ENCODE measurements around the gene NALCN. TPM values are rescaled to one million over a fixed set of nuclear protein-coding genes. Genes with fewer than 3 reads are reported as not detected.

Gene NALCN
- total and polyA plus RNA-seq, 2 of the 8 experiments (the other 6 are each of a cell fraction or from before 2014, with no cell fraction given) = 0.26 to 0.54 TPM

GRCh38 chr13:101449790-101450748 lies 33.8 kb upstream of the NALCN start (continued):
- TF ChIP-seq MAFK (IDR thresholded peaks at IDR 0.05; ENCODE audit: low read depth, low read length) = no peak
- no peak for TF ChIP-seq RNF2 (IDR thresholded peaks at IDR 0.05; ENCODE audit: borderline replicate concordance, low read depth, low read length, missing control alignments, poor library complexity, severe bottlenecking)
- TF ChIP-seq, protein P1, sequence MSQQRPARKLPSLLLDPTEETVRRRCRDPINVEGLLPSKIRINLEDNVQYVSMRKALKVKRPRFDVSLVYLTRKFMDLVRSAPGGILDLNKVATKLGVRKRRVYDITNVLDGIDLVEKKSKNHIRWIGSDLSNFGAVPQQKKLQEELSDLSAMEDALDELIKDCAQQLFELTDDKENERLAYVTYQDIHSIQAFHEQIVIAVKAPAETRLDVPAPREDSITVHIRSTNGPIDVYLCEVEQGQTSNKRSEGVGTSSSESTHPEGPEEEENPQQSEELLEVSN (IDR thresholded peaks at IDR 0.05) = no peak
- TF ChIP-seq CREB1 (IDR thresholded peaks at IDR 0.05) = no peak

Measured in H1 (cell line).